PC-3 (cell line): ENCODE data around the gene KIDINS220. TPM values are rescaled to one million over a fixed set of nuclear protein-coding genes. Genes with fewer than 3 reads are reported as not detected.

Experiments
- ATAC-seq: fragments of 200-7000 bp; cut with Tn5 transposase; 2 replicates; pipeline ENCODE4 v1.9.1; 2020; ENCODE audit warnings: mild to moderate bottlenecking, moderate library complexity
- BruUV-seq: library from RNA; stranded (reverse); fragments of 400-500 nt; replicated peaks from 2 replicates; lab custom pipeline; 2021; lab: Mats Ljungman, UMichigan
- CTCF ChIA-PET: fragments of 300-600 bp; sonication (Branson Sonifier 250); formaldehyde crosslinking; loops from one replicate; lab custom pipeline; 2022; ENCODE audit warnings: antibody characterized with exemption; lab: Charles Lee
- POLR2A ChIA-PET: fragments of 300-600 bp; sonication (Branson Sonifier 250); formaldehyde crosslinking; loops from one replicate; lab custom pipeline; 2022; ENCODE audit warnings: antibody characterized with exemption; ENCODE audit not compliant: unreplicated experiment; lab: Charles Lee
- DNase-seq: peaks from one replicate; pipeline ENCODE4 v3.0.0-alpha.2; 2015
- H2AFZ ChIP-seq: fragments of 300-600 bp; sonication (generic); 2 replicates; pipeline ENCODE4 v1.6.0; 2016; ENCODE audit warnings: antibody characterized with exemption, low read length
- H3F3A ChIP-seq: fragments of 300-600 bp; sonication (generic); one replicate; pipeline ENCODE4 v1.6.0; 2017; ENCODE audit warnings: antibody characterized with exemption, low read length, control low read depth, mild to moderate bottlenecking; ENCODE audit not compliant: unreplicated experiment
- H3K27ac ChIP-seq: fragments of 300-600 bp; sonication (generic); 2 replicates; pipeline ENCODE4 v1.5.1; 2016; ENCODE audit warnings: mild to moderate bottlenecking, low read length
- H3K27me3 ChIP-seq: fragments of 300-600 bp; sonication (generic); 2 replicates; pipeline ENCODE4 v1.6.1; 2016; ENCODE audit warnings: low read length, mixed read lengths
- H3K36me3 ChIP-seq: fragments of 300-600 bp; sonication (generic); 2 replicates; pipeline ENCODE4 v1.6.1; 2016; ENCODE audit warnings: low read depth, mixed run types, low read length, mixed read lengths
- H3K4me1 ChIP-seq: fragments of 300-600 bp; sonication (generic); 2 replicates; pipeline ENCODE4 v1.5.1; 2016; ENCODE audit warnings: low read length; ENCODE audit not compliant: insufficient read depth
- H3K4me2 ChIP-seq: fragments of 300-600 bp; sonication (generic); 2 replicates; pipeline ENCODE4 v1.6.0; 2016; ENCODE audit warnings: low read length
- H3K4me3 ChIP-seq: fragments of 300-600 bp; sonication (generic); 2 replicates; pipeline ENCODE4 v1.5.1; 2016; ENCODE audit warnings: mild to moderate bottlenecking, low read length, mixed read lengths
- H3K79me2 ChIP-seq: fragments of 300-600 bp; sonication (generic); 2 replicates; pipeline ENCODE4 v1.6.1; 2017; ENCODE audit warnings: low read length, mixed read lengths
- H3K9ac ChIP-seq: fragments of 300-600 bp; sonication (generic); 2 replicates; pipeline ENCODE4 v1.6.0; 2016; ENCODE audit warnings: mild to moderate bottlenecking, low read length
- H3K9me2 ChIP-seq: fragments of 300-600 bp; sonication (generic); replicated peaks from 2 replicates; pipeline ENCODE4 v1.6.1; 2016; ENCODE audit warnings: mixed run types, low read length, mixed read lengths
- H3K9me3 ChIP-seq: fragments of 300-600 bp; sonication (generic); 2 replicates; pipeline ENCODE4 v1.6.1; 2016; ENCODE audit warnings: low read length, mixed read lengths
- H4K20me1 ChIP-seq: fragments of 300-600 bp; sonication (generic); 2 replicates; pipeline ENCODE4 v1.6.1; 2016; ENCODE audit warnings: low read length, mixed read lengths
- CTCF ChIP-seq: fragments of 300-600 bp; sonication (generic); conservative IDR thresholded peaks from 2 replicates; pipeline ENCODE4 v1.5.1; 2017; ENCODE audit warnings: antibody characterized with exemption, low read depth, mild to moderate bottlenecking, low read length
- EZH2 ChIP-seq: fragments of 300-600 bp; sonication (generic); IDR thresholded peaks from one replicate; pipeline ENCODE4 v1.6.1; 2017; ENCODE audit warnings: antibody characterized with exemption, mild to moderate bottlenecking, low read length; ENCODE audit not compliant: unreplicated experiment
- EZH2phosphoT487 ChIP-seq: fragments of 300-600 bp; sonication (generic); IDR thresholded peaks from 2 replicates; pipeline ENCODE4 v1.6.1; 2018; ENCODE audit warnings: mild to moderate bottlenecking, antibody characterized with exemption, low read length, borderline replicate concordance
- intact Hi-C: fragments of 100-400 bp; cut with micrococcal nuclease; formaldehyde crosslinking; loops from 2 replicates; pipeline ENCODE4 v1.9.0; 2023
- total RNA-seq: library from RNA; depleted of rRNA; stranded (reverse); fragments of >200 nt; gene quantifications from 2 replicates; pipeline ENCODE4 v1.2.3, GENCODE V29; 2014

Gene KIDINS220
- total RNA-seq, 1 experiment from 2014 or later = 37.6 TPM

GRCh38 chr2:8714971-8715370 is 122.4 kb downstream of the KIDINS220 start:
- TF ChIP-seq EZH2phosphoT487 (no peak), CTCF (no peak), EZH2 (no peak)
- no peaks in the 10 kb centered on the region for H3F3A ChIP-seq
- H3K36me3 ChIP-seq = no peaks in the 10 kb centered on the region
- H3K9ac ChIP-seq = no peak overlapping the region
- H2AFZ ChIP-seq = no peak overlapping the region
- H3K27ac ChIP-seq = no peak overlapping the region
- no peaks in the 10 kb centered on the region for H3K9me2 ChIP-seq
- intact Hi-C loops = no loop called here
- ChIA-PET POLR2A (no interaction called here), CTCF (no interaction called here)
- DNase-seq = no peak
- no peak overlapping the region for H3K4me3 ChIP-seq
- no peaks in the 10 kb centered on the region for H4K20me1 ChIP-seq
- BruUV-seq = no TSS peak
- H3K4me2 ChIP-seq = no peak overlapping the region
- no peaks in the 10 kb centered on the region for H3K79me2 ChIP-seq
- H3K4me1 ChIP-seq = no peaks in the 10 kb centered on the region
- H3K27me3 ChIP-seq = no peaks in the 10 kb centered on the region
- ATAC-seq = no peak
- H3K9me3 ChIP-seq = no peaks in the 10 kb centered on the region

GRCh38 chr2:8714283-8714682 is 123.1 kb downstream of the KIDINS220 start:
- no TSS peak for BruUV-seq
- DNase-seq = no peak
- CTCF ChIA-PET = no interaction called here

GRCh38 chr2:8710951-8711350 is 126.5 kb downstream of the KIDINS220 start:
- no peaks in the 10 kb centered on the region for H3K79me2 ChIP-seq
- no peak overlapping the region for H3K4me3 ChIP-seq
- no peaks in the 10 kb centered on the region for H3F3A ChIP-seq
- ATAC-seq (no peak), DNase-seq (no peak)
- CTCF ChIA-PET = no interaction called here
- TF ChIP-seq EZH2phosphoT487 (no peak), CTCF (no peak), EZH2 (no peak)
- H4K20me1 ChIP-seq = no peaks in the 10 kb centered on the region
- H3K9ac ChIP-seq = no peak overlapping the region
- H3K9me3 ChIP-seq = no peaks in the 10 kb centered on the region
- H3K9me2 ChIP-seq = no peaks in the 10 kb centered on the region
- no peaks in the 10 kb centered on the region for H3K4me1 ChIP-seq
- no peak overlapping the region for H3K4me2 ChIP-seq
- intact Hi-C loops = no loop called here
- BruUV-seq = no TSS peak
- no peaks in the 10 kb centered on the region for H3K36me3 ChIP-seq
- no peak overlapping the region for H3K27ac ChIP-seq
- H3K27me3 ChIP-seq = no peaks in the 10 kb centered on the region
- POLR2A ChIA-PET = no interaction called here
- no peak overlapping the region for H2AFZ ChIP-seq

More at GRCh38 chr2:8714283-8714682, 123.1 kb downstream of the KIDINS220 start:
- intact Hi-C loops = no loop called here
- Histone ChIP-seq H3K4me3 (no peak overlapping the region), H3K79me2 (no peaks in the 10 kb centered on the region), H4K20me1 (no peaks in the 10 kb centered on the region), H3K36me3 (no peaks in the 10 kb centered on the region), H3K27me3 (no peaks in the 10 kb centered on the region), H2AFZ (no peak overlapping the region), H3K9me3 (no peaks in the 10 kb centered on the region), H3F3A (no peaks in the 10 kb centered on the region), H3K4me2 (no peak overlapping the region), H3K9me2 (no peaks in the 10 kb centered on the region), H3K4me1 (no peaks in the 10 kb centered on the region), H3K9ac (no peak overlapping the region), H3K27ac (no peak overlapping the region)
- POLR2A ChIA-PET = no interaction called here
- ATAC-seq = no peak
- no peak for TF ChIP-seq EZH2phosphoT487
- no peak for TF ChIP-seq CTCF
